GM21576 (cell line): ENCODE results near the gene DIPK2B.

Experiments
- ATAC-seq: cut with Tn5 transposase; IDR thresholded peaks from one replicate; pipeline ENCODE4 v1.9.1; 2021; ENCODE audit warnings: mild to moderate bottlenecking, moderate library complexity; ENCODE audit not compliant: unreplicated experiment

The DIPK2B gene, protein sequence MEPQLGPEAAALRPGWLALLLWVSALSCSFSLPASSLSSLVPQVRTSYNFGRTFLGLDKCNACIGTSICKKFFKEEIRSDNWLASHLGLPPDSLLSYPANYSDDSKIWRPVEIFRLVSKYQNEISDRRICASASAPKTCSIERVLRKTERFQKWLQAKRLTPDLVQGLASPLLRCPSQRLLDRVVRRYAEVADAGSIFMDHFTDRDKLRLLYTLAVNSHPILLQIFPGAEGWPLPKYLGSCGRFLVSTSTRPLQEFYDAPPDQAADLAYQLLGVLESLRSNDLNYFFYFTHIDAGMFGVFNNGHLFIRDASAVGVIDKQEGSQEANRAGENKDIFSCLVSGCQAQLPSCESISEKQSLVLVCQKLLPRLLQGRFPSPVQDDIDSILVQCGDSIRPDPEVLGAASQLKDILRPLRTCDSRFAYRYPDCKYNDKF

GRCh38 chrX:45200741-45201234 is at the start of gene DIPK2B:
Gene DIPK2B (minus strand): TSS chrX:45200876. CDS start chrX:45200826, 50 bp downstream.
- no peak for ATAC-seq

GRCh38 chrX:45240301-45240700 is 39.6 kb upstream of the DIPK2B start:
- no peak for ATAC-seq

DNA sequence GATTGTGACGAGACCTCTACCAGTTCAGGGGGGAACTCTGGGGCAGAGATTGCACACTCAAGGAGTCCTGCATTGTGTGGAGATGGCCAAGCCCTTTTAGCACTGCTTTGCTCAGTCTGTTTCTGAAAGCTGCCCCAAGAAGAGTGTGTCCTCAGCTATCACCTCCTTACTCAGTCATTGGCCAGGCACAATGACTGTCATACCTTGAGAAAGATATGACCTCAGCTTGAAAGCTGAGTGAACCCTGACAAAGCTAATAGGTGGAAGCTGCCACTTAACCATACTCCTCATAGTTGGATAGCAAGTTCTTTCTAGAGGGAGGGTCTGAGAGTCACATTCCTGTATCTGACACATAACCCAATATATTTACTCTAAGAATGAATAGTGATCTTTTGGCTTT is 37.8 kb upstream of the DIPK2B start:
- ATAC-seq, result no peak

- ATAC-seq, result no peak
Observed at GRCh38 chrX:45233531-45233930, 32.9 kb upstream of the DIPK2B start.

- no peak for ATAC-seq
Observed at GRCh38 chrX:45232139-45232538, 31.5 kb upstream of the DIPK2B start.

GRCh38 chrX:45230410-45230809 is 29.7 kb upstream of the DIPK2B start:
- ATAC-seq, result no peak

DNA sequence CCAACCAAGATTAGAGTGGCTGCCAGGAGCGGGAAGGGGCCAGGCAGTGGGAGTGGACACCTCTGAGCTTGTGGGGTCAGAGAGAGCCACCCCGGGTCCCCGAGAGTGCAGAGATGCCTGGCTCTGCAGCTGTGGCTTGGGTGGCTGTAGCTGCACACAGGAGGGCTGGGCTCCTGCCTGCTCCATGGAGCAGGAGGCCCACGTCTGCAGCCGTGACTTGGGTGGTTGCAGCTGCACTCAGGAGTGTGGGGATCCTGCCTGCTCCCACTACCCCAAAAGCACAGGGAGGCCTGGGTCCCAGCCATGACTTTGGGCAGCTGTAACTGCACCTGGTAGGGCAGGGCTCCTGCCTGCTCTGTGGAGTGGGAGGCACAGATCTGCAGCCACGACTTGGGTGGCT is 28.7 kb upstream of the DIPK2B start:
- ATAC-seq, result no peak

DNA sequence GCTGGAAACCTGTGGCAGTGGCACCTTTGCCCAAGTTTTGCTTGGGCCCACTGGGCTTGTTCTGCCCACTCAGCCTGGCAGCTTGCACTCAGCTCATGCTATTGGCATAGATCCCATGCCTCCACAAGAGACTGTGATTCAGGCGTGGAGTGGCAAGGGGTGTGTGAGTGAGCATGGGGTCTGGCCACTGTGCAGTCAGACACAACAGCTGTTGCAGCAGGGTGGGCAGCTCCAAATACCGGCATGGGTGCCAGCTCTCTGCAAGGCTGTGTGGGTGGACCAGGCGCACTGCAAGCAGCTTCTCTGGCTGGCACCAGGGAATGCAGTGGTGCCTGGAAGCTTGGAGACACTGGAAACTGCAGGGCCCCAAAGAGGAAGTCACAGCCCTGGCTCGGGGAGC is 27.4 kb upstream of the DIPK2B start:
- ATAC-seq, result no peak

DNA sequence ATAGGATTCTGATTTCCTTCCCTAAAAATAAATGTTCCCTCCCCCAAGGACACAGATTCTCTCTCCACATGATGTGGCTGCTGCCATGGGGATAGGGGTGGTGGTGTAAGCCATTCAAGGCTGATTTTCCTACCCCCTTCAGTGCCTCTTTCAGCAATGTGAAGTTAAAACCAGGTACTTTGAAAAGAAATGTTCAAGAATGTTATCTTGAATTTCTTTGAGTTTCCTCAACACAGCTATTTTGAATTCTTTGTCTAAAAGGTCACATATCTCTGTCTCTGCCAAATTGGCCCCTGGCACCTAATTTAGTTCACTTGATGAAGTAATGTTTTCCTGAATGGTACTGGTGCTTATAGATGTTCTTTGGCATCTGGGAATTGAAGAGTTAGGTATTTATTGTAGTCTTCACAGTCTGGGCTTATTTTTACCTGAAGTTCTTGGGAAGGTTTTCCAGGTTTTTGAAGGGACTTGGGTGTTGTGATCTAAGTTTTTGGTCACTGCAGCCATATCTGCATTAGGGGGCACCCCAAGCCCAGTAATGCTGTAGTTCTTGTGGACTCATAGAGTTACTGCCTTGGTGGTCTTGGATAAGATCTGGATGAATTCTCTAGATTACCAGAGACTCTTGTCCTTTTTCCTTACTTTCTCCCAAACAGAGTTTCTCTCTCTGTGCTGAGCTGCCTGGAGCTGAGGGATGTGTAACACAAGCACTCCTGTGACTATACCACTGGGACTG is 7.6 kb upstream of the DIPK2B start:
- no peak for ATAC-seq

GRCh38 chrX:45202171-45202570 is 1.5 kb upstream of the DIPK2B start:
- no peak for ATAC-seq

DNA sequence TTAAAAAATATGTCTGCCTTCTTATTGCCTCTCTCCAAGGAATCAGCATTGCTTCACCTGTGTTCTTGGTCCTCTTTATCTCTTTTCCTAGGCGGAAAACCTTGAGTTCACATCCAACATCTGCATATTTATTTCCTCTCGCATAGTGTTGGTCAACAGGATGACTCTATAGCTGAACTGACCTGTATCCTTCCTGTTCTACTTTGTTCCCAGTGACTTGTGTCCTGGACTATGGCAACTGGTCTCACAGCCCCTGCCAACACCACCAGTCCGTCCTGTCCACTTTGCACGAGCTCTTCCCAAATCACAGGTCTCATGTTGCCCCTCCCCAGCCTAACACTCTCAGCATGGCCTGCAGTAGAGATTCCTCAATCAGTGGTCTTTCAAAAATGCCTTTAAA is 2.0 kb downstream of the DIPK2B start:
- ATAC-seq, result no peak

GRCh38 chrX:45198301-45198700 is 2.4 kb downstream of the DIPK2B start:
- no peak for ATAC-seq

GRCh38 chrX:45196701-45197100 is 4.0 kb downstream of the DIPK2B start:
- no peak for ATAC-seq

GRCh38 chrX:45191820-45192409 is 8.8 kb downstream of the DIPK2B start:
- ATAC-seq, result no peak

DNA sequence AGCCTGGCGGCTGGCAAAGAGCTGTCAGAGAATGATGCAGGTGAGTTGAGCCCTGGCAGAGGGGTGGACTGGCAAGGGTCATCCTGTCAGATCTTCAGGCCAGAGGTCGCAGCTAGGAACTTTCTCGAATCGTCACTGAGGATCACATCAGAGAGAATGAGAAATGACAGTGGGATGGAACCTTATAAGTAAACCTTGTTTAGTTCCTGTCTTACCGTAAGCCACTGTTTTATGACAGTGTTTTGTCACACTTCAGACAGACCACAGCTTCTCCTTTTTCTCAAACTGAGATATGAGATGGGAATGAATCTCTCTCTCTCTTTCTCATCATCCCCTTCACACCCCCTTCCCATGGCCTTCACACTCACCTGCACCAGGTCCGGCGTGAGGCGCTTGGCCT is 9.3 kb downstream of the DIPK2B start:
- no peak for ATAC-seq

DNA sequence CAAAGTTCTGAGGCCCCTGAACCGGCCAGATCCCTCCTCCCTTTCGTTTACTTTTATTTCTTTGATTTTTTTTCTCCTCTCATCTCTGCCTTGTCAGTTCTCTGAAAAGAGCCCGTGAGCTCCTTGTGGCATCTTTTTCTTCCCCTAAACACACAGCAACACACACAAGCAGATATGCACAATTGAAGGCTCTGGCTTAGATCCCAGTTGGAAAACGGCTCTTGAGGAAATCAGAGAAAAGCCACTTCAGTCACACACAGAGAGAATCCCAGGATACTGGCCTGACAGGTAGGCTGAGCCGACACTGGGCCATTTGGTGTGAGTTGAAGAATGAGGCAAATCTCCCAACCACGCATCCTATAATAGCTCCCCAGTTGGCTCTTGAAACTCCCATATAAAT is 12.9 kb downstream of the DIPK2B start:
- no peak for ATAC-seq

GRCh38 chrX:45186643-45187026 is 14.0 kb downstream of the DIPK2B start:
- peak; percentile 24 for ATAC-seq

- ATAC-seq, result no peak
Observed at GRCh38 chrX:45184211-45184610, 16.5 kb downstream of the DIPK2B start.

DNA sequence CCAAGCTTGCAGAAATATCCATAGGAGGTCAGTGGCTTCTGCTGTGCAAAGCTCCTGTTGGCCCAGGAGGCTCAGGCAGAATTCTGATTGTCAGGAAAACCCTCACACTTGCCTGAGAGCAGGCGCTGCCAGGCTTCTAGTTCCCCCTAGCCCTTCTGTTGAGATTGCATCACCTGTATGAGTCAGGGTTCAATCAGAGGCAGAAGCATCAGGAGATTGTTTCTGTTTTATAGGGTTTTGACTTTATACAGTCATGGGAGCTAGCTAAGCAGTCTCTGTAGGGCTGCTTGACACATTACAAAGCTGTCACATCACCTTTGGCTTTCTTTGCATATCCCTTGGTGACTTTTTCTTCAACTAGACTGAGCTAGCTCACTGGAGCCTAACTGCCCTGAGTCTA is 27.8 kb downstream of the DIPK2B start:
- ATAC-seq, result no peak

DNA sequence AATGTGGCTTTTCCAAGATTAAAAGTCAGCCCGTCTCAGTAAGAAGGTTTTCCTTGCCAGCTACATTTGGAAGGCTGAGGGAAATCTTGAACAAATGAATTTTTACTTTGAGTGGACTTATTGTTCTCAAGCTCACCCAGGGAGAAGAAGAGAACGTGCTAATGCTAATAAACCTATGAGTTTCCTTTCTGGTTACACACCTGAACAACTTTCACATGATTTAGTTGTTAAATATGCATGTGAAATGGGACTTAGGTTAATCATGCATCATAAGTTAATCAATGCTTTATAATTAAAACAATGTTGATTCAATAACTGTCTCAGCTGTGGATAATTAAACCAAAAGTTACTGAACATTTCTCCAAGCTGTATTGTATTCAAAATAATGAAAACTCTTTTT is 33.9 kb downstream of the DIPK2B start:
- no peak for ATAC-seq

GRCh38 chrX:45165726-45166125 is 35.0 kb downstream of the DIPK2B start:
- no peak for ATAC-seq

DNA sequence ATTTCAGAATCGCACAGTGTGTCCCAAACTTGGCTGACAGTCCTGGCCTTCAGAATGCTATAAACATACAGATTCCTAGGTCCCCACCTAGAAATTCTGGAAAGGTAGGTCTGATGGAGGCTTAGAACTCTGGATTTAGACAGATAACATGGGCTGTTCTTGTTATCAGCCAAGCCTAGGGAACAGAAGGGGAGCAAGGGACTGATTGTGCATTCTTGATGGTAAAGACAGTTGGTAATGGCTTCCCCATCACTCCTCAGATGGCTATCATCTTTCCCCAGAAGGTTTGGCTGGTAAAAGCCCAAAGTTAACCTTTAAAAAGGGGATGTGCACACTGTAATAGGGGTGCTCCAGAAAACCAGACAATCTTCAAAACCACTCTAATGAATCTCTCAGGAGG is 35.7 kb downstream of the DIPK2B start:
- no peak for ATAC-seq
